HG03558 (cell line): ENCODE measurements around the gene DYNC1I2.
"Not testable (repeated sequence)": the region's sequence is repeated elsewhere in the genome, so short reads cannot be mapped to it uniquely, and the experiment has no call there.

ENCODE experiments used
- ATAC-seq: cut with Tn5 transposase; IDR thresholded peaks from one replicate; pipeline ENCODE4 v1.9.1; 2021; ENCODE audit warnings: moderate number of reproducible peaks; ENCODE audit not compliant: unreplicated experiment; ENCODE audit errors: extremely low read depth

Gene DYNC1I2

GRCh38 chr2:171771463-171771862 is 84.2 kb downstream of the DYNC1I2 start:
- ATAC-seq = no peak

- no peak for ATAC-seq
These were observed 85.1 kb downstream of the DYNC1I2 start for GRCh38 chr2:171772373-171772772.

GRCh38 chr2:171774581-171774980 is 87.3 kb downstream of the DYNC1I2 start:
- not testable (repeated sequence) for ATAC-seq

GRCh38 chr2:171778515-171778914 is 91.2 kb downstream of the DYNC1I2 start:
- no peak for ATAC-seq

- ATAC-seq = no peak
These were observed 98.2 kb downstream of the DYNC1I2 start for GRCh38 chr2:171785450-171785849.

- no peak for ATAC-seq
These were observed 100.2 kb downstream of the DYNC1I2 start for GRCh38 chr2:171787333-171788072.

- no peak for ATAC-seq
These were observed 101.2 kb downstream of the DYNC1I2 start for GRCh38 chr2:171788316-171788993.

GRCh38 chr2:171789956-171790355 is 102.7 kb downstream of the DYNC1I2 start:
- no peak for ATAC-seq

- ATAC-seq = no peak
These were observed 104.1 kb downstream of the DYNC1I2 start for GRCh38 chr2:171791361-171791760.

GRCh38 chr2:171792157-171792556 is 104.9 kb downstream of the DYNC1I2 start:
- ATAC-seq = no peak

GRCh38 chr2:171792886-171793580 is 105.8 kb downstream of the DYNC1I2 start:
- no peak for ATAC-seq

- no peak for ATAC-seq
These were observed 106.7 kb downstream of the DYNC1I2 start for GRCh38 chr2:171793691-171794678.

- ATAC-seq = no peak
These were observed 107.6 kb downstream of the DYNC1I2 start for GRCh38 chr2:171794918-171795317.
